ENCODE results near the gene ANKHD1. TPM values are rescaled to one million over a fixed set of nuclear protein-coding genes. Genes with fewer than 3 reads are reported as not detected.

ANKHD1 gene
- total and polyA plus RNA-seq, 9 of the 15 experiments (the other 6 are each of a cell fraction or from before 2014, with no cell fraction given) = 38.9 to 138 (median 78.7) TPM

DNA sequence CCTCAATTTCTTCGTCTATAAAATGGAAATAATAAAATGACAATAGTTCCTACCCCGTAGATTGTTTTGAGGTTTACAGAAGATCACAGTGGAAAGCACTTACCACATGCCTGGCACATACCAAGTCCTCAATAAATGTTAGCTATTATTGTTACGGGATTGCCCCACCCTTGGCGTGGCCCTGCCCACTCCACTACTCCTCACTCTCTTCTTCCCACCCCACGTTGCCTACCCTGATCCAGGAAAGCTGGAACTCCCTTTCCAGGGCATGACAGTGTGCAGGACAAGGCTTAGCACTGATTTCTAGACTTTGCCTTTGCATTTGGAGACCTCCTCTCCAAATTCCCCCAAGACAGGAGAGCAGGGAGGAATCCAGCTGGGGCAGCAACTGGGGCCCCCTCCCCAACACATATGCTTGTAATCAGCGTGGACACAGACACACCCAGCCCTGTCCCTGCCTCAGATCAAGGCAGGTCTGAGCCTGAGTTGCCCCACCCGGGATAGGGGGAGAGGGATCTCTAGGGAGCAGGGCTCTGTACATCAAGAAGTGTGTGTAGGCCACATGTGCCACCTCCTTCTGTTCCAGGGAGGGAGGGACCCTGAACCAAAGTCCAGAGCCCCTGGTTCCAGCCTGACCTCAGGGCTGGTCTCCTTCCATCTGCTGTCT lies 34.9 kb upstream of the ANKHD1 start:
- POLR2A ChIA-PET = interaction anchor here (0.6 to 1.5 kb wide), 6 partner anchors 34 to 356 kb away, joined by 3 to 4 read pairs (median 3); no protein-coding TSS in a partner anchor
- in situ Hi-C loops (cut with MboI) (loop anchor here (5.0 kb wide), 1 partner anchor 346 kb away; no protein-coding TSS in a partner anchor), intact Hi-C loops (cut with micrococcal nuclease) (no loop called here)
- H3K36me3 ChIP-seq (ENCODE audit: control insufficient read depth, insufficient read depth, low read length) = no peaks in the 10 kb centered on the region
- H3K79me2 ChIP-seq (ENCODE audit: control insufficient read depth, insufficient read depth, low read length) = no peaks in the 10 kb centered on the region
- BruUV-seq (replicated peaks) = no TSS peak
- peaks cover 9 to 11% of the 10 kb centered on the region in 2 experiments; a peak in 4 of 5 replicates for H3K4me1 ChIP-seq (replicated peaks in 1 of 2; ENCODE audit: control insufficient read depth in 2 of 2, insufficient read depth in 2 of 2, low read length in 2 of 2)
- H3K4me2 ChIP-seq (ENCODE audit: insufficient read depth, low read length) = no peak overlapping the region
- H3K9ac ChIP-seq (ENCODE audit: insufficient read depth in 1 of 2, low read depth in 2 of 2, low read length in 2 of 2) = no peak overlapping the region
- ATAC-seq (no peak), FAIRE-seq (no peak), DNase-seq (ENCODE audit: extremely low read depth in 1 of 4, low spot score in 3 of 4) (no peak)
- no peaks in the 10 kb centered on the region; the same call in 1 of the 2 replicates for H4K20me1 ChIP-seq (replicated peaks; ENCODE audit: control insufficient read depth, insufficient read depth, low read length)
- WGBS (ENCODE audit: insufficient coverage, low coverage, missing lambda C conversion rate) = 15% methylated on average over 7 of the region's 7 CpGs
- no peak overlapping the region for H3K27ac ChIP-seq (ENCODE audit: extremely low read depth, low read depth, low read length)
- CTCF ChIA-PET (ENCODE audit: low intra/inter-chr PET ratio) = no interaction called here
- H3K27me3 ChIP-seq (ENCODE audit: control insufficient read depth in 2 of 2, insufficient read depth in 2 of 2, low read length in 2 of 2) = no peaks in the 10 kb centered on the region
- H3K4me3 ChIP-seq = no peak overlapping the region
- H3K9me3 ChIP-seq (replicated peaks; ENCODE audit: control insufficient read depth, insufficient read depth, low read depth, low read length) = no peaks in the 10 kb centered on the region
- no peak overlapping the region for H2AFZ ChIP-seq (ENCODE audit: low read depth, low read length)
- no peaks in the 10 kb centered on the region for H3K9me1 ChIP-seq (ENCODE audit: control insufficient read depth, insufficient read depth, low read length)
- TF ChIP-seq SAFB2 (IDR thresholded peaks at IDR 0.05; ENCODE audit: borderline replicate concordance, low read depth, low read length, severe bottlenecking) = no peak
- TF ChIP-seq, protein P1, sequence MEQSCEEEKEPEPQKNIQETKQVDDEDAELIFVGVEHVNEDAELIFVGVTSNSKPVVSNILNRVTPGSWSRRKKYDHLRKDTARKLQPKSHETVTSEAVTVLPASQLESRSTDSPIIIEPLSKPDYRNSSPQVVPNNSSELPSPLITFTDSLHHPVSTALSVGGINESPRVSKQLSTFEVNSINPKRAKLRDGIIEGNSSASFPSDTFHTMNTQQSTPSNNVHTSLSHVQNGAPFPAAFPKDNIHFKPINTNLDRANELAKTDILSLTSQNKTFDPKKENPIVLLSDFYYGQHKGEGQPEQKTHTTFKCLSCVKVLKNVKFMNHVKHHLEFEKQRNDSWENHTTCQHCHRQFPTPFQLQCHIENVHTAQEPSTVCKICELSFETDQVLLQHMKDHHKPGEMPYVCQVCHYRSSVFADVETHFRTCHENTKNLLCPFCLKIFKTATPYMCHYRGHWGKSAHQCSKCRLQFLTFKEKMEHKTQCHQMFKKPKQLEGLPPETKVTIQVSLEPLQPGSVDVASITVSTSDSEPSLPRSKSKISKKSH (CRISPR knock-in tag; IDR thresholded peaks at IDR 0.05) = no peak
- TF ChIP-seq IFI16 (CRISPR knock-in tag; IDR thresholded peaks at IDR 0.05) = no peak
- no peak for TF ChIP-seq FOS (IDR thresholded peaks at IDR 0.05; ENCODE audit: extremely low read depth, insufficient read length)
- TF ChIP-seq, protein P2, sequence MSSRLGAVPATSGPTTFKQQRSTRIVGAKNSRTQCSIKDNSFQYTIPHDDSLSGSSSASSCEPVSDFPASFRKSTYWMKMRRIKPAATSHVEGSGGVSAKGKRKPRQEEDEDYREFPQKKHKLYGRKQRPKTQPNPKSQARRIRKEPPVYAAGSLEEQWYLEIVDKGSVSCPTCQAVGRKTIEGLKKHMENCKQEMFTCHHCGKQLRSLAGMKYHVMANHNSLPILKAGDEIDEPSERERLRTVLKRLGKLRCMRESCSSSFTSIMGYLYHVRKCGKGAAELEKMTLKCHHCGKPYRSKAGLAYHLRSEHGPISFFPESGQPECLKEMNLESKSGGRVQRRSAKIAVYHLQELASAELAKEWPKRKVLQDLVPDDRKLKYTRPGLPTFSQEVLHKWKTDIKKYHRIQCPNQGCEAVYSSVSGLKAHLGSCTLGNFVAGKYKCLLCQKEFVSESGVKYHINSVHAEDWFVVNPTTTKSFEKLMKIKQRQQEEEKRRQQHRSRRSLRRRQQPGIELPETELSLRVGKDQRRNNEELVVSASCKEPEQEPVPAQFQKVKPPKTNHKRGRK (tag; IDR thresholded peaks at IDR 0.05) = no peak
- no peak for TF ChIP-seq NFRKB (IDR thresholded peaks at IDR 0.05; ENCODE audit: low read depth)
- TF ChIP-seq, protein P3, sequence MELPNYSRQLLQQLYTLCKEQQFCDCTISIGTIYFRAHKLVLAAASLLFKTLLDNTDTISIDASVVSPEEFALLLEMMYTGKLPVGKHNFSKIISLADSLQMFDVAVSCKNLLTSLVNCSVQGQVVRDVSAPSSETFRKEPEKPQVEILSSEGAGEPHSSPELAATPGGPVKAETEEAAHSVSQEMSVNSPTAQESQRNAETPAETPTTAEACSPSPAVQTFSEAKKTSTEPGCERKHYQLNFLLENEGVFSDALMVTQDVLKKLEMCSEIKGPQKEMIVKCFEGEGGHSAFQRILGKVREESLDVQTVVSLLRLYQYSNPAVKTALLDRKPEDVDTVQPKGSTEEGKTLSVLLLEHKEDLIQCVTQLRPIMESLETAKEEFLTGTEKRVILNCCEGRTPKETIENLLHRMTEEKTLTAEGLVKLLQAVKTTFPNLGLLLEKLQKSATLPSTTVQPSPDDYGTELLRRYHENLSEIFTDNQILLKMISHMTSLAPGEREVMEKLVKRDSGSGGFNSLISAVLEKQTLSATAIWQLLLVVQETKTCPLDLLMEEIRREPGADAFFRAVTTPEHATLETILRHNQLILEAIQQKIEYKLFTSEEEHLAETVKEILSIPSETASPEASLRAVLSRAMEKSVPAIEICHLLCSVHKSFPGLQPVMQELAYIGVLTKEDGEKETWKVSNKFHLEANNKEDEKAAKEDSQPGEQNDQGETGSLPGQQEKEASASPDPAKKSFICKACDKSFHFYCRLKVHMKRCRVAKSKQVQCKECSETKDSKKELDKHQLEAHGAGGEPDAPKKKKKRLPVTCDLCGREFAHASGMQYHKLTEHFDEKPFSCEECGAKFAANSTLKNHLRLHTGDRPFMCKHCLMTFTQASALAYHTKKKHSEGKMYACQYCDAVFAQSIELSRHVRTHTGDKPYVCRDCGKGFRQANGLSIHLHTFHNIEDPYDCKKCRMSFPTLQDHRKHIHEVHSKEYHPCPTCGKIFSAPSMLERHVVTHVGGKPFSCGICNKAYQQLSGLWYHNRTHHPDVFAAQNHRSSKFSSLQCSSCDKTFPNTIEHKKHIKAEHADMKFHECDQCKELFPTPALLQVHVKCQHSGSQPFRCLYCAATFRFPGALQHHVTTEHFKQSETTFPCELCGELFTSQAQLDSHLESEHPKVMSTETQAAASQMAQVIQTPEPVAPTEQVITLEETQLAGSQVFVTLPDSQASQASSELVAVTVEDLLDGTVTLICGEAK (IDR thresholded peaks at IDR 0.05) = no peak
- TF ChIP-seq, protein P3 (CRISPR knock-in tag; IDR thresholded peaks at IDR 0.05) = no peak
- TF ChIP-seq ZNF699 (CRISPR knock-in tag; IDR thresholded peaks at IDR 0.05; ENCODE audit: insufficient replicate concordance) = no peak
